ENCODE measurements around the gene PDE4D. TPM values are rescaled to one million over a fixed set of nuclear protein-coding genes. Genes with fewer than 3 reads are reported as not detected.

PDE4D gene
- total RNA-seq, 1 experiment from 2014 or later = 34.2 TPM

- no peak for DNase-seq (ENCODE audit: low spot score)
Measured at GRCh38 chr5:59178071-59178470, 715.5 kb downstream of the PDE4D start.

GRCh38 chr5:59177644-59178043 lies 715.9 kb downstream of the PDE4D start:
- no peak for DNase-seq (ENCODE audit: low spot score)

- peak; percentile 72 for DNase-seq (ENCODE audit: low spot score)
Measured at GRCh38 chr5:59174248-59174844, 719.2 kb downstream of the PDE4D start.

- DNase-seq (ENCODE audit: low spot score) = no peak
Measured at GRCh38 chr5:59173578-59173977, 719.9 kb downstream of the PDE4D start.

- DNase-seq (ENCODE audit: low spot score) = no peak
Measured at GRCh38 chr5:59171131-59171530, 722.4 kb downstream of the PDE4D start.

- no peak for DNase-seq (ENCODE audit: low spot score)
Measured at GRCh38 chr5:59169768-59170150, 723.8 kb downstream of the PDE4D start.

GRCh38 chr5:59169081-59169767 lies 724.3 kb downstream of the PDE4D start:
- no peak for DNase-seq (ENCODE audit: low spot score)

GRCh38 chr5:59168067-59168466 lies 725.5 kb downstream of the PDE4D start:
- DNase-seq (ENCODE audit: low spot score) = no peak

GRCh38 chr5:59164041-59164830 lies 729.3 kb downstream of the PDE4D start:
- DNase-seq (ENCODE audit: low spot score) = no peak

- no peak for DNase-seq (ENCODE audit: low spot score)
Measured at GRCh38 chr5:59161221-59162105, 732.1 kb downstream of the PDE4D start.

GRCh38 chr5:59158637-59159391 lies 734.7 kb downstream of the PDE4D start:
- DNase-seq (ENCODE audit: low spot score) = no peak

- DNase-seq (ENCODE audit: low spot score) = no peak
Measured at GRCh38 chr5:59158165-59158564, 735.4 kb downstream of the PDE4D start.

- DNase-seq (ENCODE audit: low spot score) = no peak
Measured at GRCh38 chr5:59157068-59157467, 736.5 kb downstream of the PDE4D start.

- DNase-seq (ENCODE audit: low spot score) = no peak
Measured at GRCh38 chr5:59152701-59153245, 740.8 kb downstream of the PDE4D start.

- no peak for DNase-seq (ENCODE audit: low spot score)
Measured at GRCh38 chr5:59151162-59151889, 742.2 kb downstream of the PDE4D start.

GRCh38 chr5:59149827-59150226 lies 743.7 kb downstream of the PDE4D start:
- DNase-seq (ENCODE audit: low spot score) = no peak

- peak; percentile 54 for DNase-seq (ENCODE audit: low spot score)
Measured at GRCh38 chr5:59149271-59149670, 744.3 kb downstream of the PDE4D start.

GRCh38 chr5:59146729-59147128 lies 746.8 kb downstream of the PDE4D start:
- DNase-seq (ENCODE audit: low spot score) = no peak

- no peak for DNase-seq (ENCODE audit: low spot score)
Measured at GRCh38 chr5:59143926-59144333, 749.6 kb downstream of the PDE4D start.

GRCh38 chr5:59142927-59143326 lies 750.6 kb downstream of the PDE4D start:
- no peak for DNase-seq (ENCODE audit: low spot score)
